GM19351 (cell line): ENCODE results near the gene WWC2.
"Not testable (repeated sequence)": the region's sequence is repeated elsewhere in the genome, so short reads cannot be mapped to it uniquely, and the experiment has no call there.

ENCODE experiments used
- ATAC-seq: cut with Tn5 transposase; IDR thresholded peaks from one replicate; pipeline ENCODE4 v1.9.1; 2021; ENCODE audit warnings: mild to moderate bottlenecking, moderate library complexity; ENCODE audit not compliant: unreplicated experiment

Gene WWC2

GRCh38 chr4:183326387-183326786 is 227.3 kb downstream of the WWC2 start:
- ATAC-seq, result not testable (repeated sequence)

- no peak for ATAC-seq
Observed at GRCh38 chr4:183326853-183327252, 227.8 kb downstream of the WWC2 start.

- ATAC-seq, result no peak
Observed at GRCh38 chr4:183327827-183328226, 228.8 kb downstream of the WWC2 start.

- ATAC-seq, result no peak
Observed at GRCh38 chr4:183328832-183329231, 229.8 kb downstream of the WWC2 start.

GRCh38 chr4:183329244-183329643 is 230.2 kb downstream of the WWC2 start:
- no peak for ATAC-seq

GRCh38 chr4:183329954-183330742 is 231.1 kb downstream of the WWC2 start:
- no peak for ATAC-seq

- ATAC-seq, result no peak
Observed at GRCh38 chr4:183330841-183331240, 231.8 kb downstream of the WWC2 start.

- ATAC-seq, result no peak
Observed at GRCh38 chr4:183332447-183332846, 233.4 kb downstream of the WWC2 start.

GRCh38 chr4:183333202-183333601 is 234.1 kb downstream of the WWC2 start:
- ATAC-seq, result no peak

- no peak for ATAC-seq
Observed at GRCh38 chr4:183333983-183334382, 234.9 kb downstream of the WWC2 start.

- no peak for ATAC-seq
Observed at GRCh38 chr4:183335369-183335940, 236.4 kb downstream of the WWC2 start.

GRCh38 chr4:183337349-183337748 is 238.3 kb downstream of the WWC2 start:
- no peak for ATAC-seq

GRCh38 chr4:183337833-183338232 is 238.8 kb downstream of the WWC2 start:
- no peak for ATAC-seq

- ATAC-seq, result no peak
Observed at GRCh38 chr4:183342541-183343533, 243.8 kb downstream of the WWC2 start.

- ATAC-seq, result no peak
Observed at GRCh38 chr4:183343730-183344129, 244.7 kb downstream of the WWC2 start.

GRCh38 chr4:183344523-183345255 is 245.6 kb downstream of the WWC2 start:
- ATAC-seq, result no peak

GRCh38 chr4:183345261-183345660 is 246.2 kb downstream of the WWC2 start:
- no peak for ATAC-seq

GRCh38 chr4:183347146-183347545 is 248.1 kb downstream of the WWC2 start:
- no peak for ATAC-seq

- ATAC-seq, result no peak
Observed at GRCh38 chr4:183347566-183347965, 248.5 kb downstream of the WWC2 start.

- no peak for ATAC-seq
Observed at GRCh38 chr4:183348136-183348535, 249.1 kb downstream of the WWC2 start.
